LHCN-M2 (cell line): ENCODE measurements around the gene PHF23. TPM values are rescaled to one million over a fixed set of nuclear protein-coding genes. Genes with fewer than 3 reads are reported as not detected.

ENCODE experiments used
- DNase-seq: peaks from one replicate; pipeline ENCODE4 v3.0.0-alpha.2; 2012; ENCODE audit warnings: low read depth
- total RNA-seq: library from RNA; depleted of rRNA; stranded (reverse); fragments of >200 nt; gene quantifications from 2 replicates; pipeline ENCODE4 v1.2.3, GENCODE V29; 2014

PHF23 gene
- total RNA-seq, 1 experiment from 2014 or later = 54.7 TPM

DNA sequence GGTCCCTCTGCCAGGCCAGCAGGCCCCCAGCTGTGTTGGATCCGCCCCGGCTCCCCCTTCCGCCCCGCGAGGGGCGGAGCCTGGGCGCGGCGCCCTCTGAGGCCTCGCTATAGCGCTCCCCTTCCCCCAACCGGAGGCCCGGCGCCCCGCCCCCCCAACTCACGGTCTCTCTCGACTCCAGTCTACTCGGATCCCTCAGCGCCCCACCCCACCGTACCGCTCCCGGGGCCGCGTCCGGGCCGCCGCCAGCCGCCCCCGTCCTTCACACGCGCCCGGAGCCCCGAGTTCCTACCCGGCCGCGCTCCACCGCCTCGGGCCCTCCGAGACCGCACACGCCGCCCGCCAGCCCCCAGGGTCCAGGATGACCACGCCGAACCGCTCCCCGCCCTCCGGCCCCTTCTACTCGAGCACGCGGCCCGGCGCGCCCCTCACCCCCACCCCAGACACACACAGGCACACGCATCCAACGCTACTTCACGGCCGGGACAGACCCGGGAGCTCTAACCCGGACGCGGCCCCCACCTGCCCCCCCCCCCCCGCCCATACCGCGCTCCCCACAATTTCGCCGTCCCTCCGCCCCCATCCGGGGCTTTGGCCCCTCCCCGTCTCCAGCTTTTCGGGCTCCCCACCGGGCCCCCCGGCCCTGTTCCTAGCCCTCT is 1.4 kb downstream of the PHF23 start:
- DNase-seq = peak; percentile 68

DNA sequence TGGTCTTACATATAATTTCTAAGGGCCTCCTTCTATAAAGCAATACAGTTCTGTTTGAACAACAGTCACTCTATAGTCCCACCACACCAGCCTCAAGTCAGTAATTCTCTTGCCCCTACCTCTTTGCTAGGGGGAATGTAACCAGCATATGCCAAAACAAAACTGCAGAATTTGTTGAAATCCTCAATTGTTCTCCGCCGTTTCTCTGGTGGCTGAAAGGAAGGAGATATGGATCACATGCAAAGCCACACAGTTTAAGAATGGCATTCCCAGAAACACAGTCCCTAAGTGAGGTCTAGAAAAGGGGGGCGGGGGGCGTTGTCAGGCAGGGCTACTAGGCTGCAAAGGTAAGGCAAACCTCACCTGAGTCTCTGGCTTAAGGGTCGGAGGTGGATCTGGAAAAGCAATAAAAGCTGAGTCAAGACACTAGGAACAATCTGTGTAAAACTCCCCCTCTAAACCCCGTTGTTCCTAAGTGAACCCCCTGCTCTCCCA is 1.9 kb downstream of the PHF23 start:
- no peak for DNase-seq

- no peak for DNase-seq
These were observed 2.4 kb downstream of the PHF23 start for GRCh38 chr17:7236808-7237207.

GRCh38 chr17:7235693-7236665 is 3.3 kb downstream of the PHF23 start:
- no peak for DNase-seq

DNA sequence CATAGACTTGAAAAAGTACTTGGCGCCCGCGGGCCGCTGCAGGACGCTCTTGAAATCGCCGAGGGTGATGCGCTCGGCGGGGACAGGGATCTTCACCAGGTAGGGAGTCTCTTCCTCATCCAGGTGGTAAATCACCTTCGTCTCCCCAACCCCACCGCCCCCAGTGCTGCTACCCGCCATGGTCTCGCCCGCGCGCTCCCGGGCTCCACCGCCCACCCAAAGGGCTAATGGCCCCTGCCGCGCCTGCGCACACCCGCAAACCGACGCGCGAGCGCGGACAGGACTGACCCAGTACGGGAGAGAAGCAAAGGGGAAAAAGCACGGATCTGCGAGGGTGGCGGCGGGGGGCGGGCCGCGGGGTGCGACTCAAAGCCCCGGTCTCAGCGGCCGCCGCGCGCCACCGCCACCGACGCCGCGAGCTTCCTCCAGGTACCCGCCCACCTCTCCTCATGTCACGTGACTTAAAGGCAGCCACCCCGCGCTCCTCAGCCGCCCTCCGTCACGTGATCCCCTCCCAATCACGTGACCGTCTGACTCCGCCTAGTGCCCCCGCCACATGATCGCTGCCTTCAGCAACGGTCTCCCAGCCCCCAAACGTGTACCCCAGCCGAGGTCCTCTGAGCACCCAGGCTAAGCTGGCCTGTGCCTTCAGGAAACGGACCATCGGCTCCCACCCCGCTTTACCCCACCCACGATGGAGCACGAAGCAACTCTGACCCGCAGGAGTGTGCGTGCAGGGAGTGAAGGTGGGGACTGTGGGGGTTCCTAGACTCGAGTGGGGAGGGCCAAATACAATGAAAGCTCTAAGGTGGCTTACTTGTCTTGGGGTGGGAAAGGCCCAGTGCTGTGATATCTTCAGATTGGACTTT is 4.9 kb downstream of the PHF23 start, which contains the start of gene DVL2:
TSS of gene DVL2 (minus strand) at position 435 of the 869 bp plus-strand sequence. CDS start at position 180, 255 bp downstream.
- DNase-seq = peak; percentile 93

GRCh38 chr17:7233701-7234082 is 5.6 kb downstream of the PHF23 start:
- DNase-seq = no peak

DNA sequence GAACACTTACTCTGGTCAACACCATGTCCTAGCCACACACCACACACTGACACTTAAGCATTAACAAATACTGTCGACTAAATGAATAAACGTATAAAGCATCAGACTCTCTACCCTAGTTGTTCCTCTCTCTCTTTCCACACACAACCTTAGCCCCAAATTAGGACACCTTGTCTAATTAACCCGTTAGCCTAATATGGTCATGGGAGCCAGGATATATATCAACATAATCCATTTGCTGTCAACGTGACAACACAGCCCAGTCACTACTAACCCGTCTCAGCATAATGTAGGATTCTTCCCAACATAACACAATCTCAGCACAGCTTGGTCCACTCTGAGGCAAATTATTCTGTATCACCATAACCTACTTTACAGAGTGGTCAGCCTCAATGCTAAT is 7.1 kb downstream of the PHF23 start:
- DNase-seq = no peak

DNA sequence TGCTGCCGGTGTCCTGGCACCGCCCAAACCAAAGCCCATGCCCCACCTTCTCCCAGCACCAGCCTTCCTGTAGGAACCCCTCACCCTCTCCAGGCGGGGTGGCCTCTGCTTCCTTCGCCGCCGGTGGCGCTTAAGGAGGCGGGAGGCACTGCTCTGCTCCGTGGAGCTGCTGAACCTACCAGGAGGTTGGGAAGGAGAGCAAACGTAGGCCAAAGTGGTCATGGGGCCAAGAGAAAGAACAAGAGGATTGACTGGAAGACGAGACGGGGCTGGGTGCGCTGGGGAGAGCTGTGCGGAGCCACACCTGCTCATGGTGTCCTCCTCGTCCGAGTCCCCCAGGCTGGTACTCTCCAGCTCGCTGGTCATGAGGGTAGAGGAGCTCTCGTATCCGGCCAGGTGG is 9.8 kb downstream of the PHF23 start:
- no peak for DNase-seq

- DNase-seq = no peak
These were observed 10.3 kb downstream of the PHF23 start for GRCh38 chr17:7228920-7229319.

DNA sequence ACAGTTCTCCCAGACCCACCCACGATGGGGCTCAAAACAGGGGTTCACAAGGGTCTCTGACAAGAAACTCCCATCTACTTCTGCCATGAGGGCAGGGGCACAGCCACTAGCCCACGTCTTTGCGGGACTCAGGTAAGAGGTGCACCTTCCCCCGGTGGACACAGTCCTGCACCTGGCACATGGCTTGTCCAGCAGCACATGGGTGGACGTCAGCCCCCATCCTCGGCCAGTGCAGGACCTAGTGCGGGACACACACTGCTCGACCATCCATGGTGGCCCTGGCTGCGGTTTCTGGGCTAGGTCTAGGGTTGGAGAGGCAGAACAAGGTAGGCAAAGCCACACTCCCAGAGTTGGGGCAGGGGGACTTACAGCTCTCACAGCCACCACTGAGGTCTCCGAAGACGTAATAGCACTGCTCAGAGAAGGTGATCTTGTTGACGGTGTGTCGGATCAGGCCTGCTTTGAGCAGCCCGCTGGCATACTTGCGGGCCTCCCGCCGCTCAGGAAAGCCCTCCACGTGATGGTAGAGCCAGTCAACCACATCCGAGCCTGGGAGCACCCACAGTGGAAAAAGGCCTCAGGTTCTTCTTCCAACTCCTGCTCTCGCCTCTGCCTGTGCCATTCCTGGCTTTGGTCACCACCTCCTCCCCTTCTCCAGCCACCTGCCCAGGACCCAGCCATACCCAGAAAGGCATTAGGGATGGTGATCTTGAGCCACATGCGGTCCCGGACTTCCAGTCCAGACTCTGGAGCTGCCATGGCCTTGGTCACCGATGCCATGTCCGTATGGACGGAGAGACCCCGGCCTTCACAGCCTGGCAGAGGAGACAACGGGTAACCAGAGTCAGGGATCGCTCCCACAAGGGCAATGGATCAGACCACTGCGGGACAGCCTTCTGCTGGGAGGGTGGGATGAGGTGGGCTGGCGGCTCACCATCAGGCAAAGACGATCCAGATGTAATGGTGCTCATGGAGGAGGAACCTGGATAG is 12.2 kb downstream of the PHF23 start:
- no peak for DNase-seq

DNA sequence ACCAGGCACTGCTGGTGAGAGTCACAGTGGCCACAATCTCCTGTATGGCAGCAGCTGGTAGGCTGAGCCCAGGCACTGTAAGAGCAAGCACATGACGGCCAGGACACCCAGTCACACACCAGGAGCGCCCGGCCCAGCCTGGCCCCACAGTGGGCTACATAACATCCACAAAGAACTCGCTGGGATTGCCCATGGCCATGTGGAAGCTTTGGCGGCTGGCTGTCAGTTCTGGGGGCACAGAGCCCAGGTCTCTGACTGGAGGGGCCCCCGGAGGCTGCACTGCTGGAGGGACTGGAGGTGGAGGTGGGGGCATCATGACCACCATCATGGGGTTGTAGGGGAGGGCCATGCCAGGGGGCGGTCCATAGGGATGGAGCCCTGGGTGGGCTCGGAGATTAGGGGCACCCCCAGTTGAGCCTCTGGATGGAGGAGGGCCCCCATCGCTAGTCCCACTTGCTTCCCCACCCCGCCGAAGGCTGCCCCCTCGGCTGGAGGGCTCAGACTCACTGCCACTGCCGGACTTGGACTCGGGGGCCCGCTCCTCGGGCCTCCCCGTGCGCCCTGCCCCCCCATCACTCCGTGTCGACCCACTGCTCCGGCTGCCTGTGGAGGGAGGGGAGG is 13.4 kb downstream of the PHF23 start:
- DNase-seq = no peak

DNA sequence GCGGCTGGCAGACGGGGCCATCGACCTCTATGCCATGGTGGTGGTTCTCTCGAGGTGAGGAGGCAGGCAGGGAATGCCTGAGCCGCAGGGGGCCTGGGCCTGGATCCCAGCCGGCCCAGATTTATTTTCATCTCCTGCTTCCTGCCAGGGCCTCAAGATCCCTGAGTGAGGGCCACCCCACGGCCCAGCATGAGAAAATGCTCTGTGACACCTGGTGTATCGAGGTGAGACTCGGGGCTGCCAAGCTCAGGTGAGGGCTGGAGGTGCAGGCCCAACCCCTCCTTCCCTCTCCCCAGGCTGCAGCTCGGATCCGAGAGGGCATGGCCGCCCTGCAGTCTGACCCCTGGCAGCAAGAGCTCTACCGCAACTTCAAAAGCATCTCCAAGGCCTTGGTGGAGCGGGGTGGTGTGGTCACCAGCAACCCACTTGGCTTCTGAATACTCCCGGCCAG is 14.6 kb downstream of the PHF23 start:
- no peak for DNase-seq

DNA sequence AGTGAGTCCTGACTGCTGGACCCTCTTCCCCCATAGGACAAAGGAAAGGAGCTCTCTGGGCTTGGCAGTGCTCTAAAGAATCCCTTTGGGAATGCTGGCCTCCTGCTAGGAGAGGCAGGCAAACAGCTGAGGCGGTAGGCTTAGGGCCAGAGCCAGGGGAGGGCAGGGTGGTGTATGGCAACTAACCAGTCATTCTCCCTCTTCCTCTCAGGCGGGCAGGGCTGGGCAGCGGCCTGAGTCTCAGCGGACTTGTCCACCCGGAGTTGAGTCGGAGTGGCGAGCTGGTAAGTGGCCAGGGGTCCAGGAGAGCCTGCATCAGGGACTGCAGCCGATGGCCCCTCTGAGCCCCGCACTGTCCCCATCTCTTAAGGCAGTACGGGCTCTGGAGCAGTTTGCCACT is 15.1 kb downstream of the PHF23 start:
- DNase-seq = peak; percentile 68

DNA sequence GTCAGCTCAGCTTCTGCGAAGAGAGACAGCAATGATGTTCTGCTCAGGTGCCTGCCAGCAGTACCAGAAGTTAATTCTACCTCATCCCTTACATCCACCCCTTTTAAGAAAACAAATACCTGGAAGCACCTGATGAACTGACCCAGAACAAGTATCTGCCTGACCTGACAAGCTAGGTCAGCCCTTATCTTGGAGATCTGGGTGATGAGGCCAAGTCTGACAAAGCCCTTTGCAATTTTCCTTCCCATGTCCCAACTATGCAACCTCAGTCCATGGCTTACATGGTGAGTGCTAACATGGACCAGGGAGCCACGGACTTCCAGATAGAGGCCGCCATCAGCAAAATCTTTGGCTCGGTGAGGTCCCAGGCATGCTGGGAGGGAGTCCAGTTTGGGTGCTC is 15.9 kb downstream of the PHF23 start:
- no peak for DNase-seq

GRCh38 chr17:7222972-7223292 is 16.3 kb downstream of the PHF23 start:
- DNase-seq = no peak

GRCh38 chr17:7222093-7222971 is 16.9 kb downstream of the PHF23 start:
- no peak for DNase-seq

DNA sequence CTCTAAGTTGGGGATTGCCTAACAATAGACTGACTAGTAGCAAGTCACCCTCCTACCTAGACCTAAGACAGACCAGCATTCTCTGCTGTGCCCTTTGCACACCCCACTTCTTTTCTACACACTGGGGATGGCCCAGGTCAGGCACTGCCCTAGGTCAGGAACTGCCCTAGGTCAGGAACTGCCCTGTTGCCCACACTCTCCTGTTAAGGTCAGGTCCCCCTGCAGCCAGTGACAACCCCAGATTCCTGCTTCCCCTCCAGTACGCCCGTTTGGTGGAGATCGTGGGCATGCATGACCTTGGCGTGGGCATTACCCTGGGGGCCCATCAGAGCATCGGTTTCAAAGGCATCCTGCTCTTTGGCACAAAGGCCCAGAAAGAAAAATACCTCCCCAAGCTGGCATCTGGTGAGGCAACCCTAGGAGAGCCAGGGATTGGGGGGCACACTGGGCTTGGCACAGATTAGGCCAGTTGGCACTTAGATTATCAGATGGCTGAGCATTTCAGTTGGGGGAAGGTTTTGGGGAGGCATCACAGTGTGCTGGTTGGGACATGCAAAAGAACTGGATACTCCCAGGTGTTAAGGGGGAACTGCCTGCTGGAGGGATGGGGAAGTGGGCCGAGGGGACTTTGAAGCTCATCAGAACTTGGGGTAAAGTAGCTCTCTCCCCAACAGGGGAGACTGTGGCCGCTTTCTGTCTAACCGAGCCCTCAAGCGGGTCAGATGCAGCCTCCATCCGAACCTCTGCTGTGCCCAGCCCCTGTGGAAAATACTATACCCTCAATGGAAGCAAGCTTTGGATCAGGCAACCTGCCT is 17.8 kb downstream of the PHF23 start:
- DNase-seq = no peak
